Measurements from ENCODE around the gene ACTR10. TPM values are rescaled to one million over a fixed set of nuclear protein-coding genes. Genes with fewer than 3 reads are reported as not detected.

ACTR10 gene
- total and polyA plus RNA-seq, 9 of the 15 experiments (the other 6 are each of a cell fraction or from before 2014, with no cell fraction given): 22.0 to 66.1 (median 34.1) TPM

DNA sequence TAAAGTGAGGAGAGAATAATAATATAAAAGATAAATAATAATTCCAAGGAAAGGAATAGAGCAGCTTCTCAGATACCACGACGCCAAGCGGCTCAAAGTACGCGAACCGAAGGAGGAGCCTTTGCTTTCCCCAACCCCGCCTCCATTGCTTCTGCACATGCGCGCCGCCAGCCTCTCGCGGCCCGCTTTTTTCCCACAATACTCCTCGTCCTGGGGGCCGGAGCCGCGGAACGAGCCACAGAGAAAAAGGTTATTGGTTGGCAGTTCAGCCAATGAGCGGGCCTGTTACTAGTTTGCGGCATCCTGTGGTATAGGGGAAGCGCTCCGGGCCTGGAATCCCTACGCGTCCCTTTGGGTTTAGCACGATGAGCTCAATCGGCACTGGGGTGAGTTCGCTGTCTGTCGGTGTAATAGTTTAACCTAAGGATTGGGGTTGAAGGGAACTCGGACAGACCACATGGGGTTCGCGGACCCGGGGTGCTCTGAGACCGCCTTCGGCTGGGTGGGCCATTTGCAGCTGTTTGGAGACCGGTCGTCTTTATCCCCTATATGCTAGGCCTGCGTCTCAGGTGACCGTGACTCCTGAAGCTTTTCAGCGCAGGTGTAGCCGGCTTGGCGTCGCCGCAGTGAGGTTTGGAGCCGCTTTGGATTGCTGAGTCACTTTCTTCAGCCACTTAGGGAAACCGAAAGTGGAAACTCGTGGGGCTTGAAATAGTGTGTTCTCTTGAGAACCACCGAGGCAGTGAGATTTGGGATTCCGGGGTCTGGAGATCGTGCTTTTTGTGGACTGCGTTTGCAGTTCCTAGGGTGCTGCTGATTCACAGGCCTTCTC is 44.8 kb downstream of the ACTR10 start, which contains the start of gene PSMA3 (continued):
- TF ChIP-seq, protein P1, sequence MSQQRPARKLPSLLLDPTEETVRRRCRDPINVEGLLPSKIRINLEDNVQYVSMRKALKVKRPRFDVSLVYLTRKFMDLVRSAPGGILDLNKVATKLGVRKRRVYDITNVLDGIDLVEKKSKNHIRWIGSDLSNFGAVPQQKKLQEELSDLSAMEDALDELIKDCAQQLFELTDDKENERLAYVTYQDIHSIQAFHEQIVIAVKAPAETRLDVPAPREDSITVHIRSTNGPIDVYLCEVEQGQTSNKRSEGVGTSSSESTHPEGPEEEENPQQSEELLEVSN (IDR thresholded peaks at IDR 0.05; ENCODE audit: borderline replicate concordance in 1 of 2, extremely low read depth in 1 of 2, insufficient read depth in 1 of 2, insufficient read length in 1 of 2, low read depth in 1 of 2, low read length in 1 of 2, poor library complexity in 1 of 2, severe bottlenecking in 1 of 2): peak; percentile 19 to 43
- TF ChIP-seq ZNF668 (CRISPR knock-in tag; IDR thresholded peaks at IDR 0.05): no peak
- TF ChIP-seq POLR3G (IDR thresholded peaks at IDR 0.05; ENCODE audit: extremely low read depth, insufficient read length, insufficient replicate concordance): no peak
- TF ChIP-seq POU5F1 (IDR thresholded peaks at IDR 0.05; ENCODE audit: borderline replicate concordance, low read depth, low read length, partially characterized antibody): no peak
- no peak for TF ChIP-seq ILF3 (IDR thresholded peaks at IDR 0.05; ENCODE audit: borderline replicate concordance)
- no peak for TF ChIP-seq HMG20B (CRISPR knock-in tag; IDR thresholded peaks at IDR 0.05)

DNA sequence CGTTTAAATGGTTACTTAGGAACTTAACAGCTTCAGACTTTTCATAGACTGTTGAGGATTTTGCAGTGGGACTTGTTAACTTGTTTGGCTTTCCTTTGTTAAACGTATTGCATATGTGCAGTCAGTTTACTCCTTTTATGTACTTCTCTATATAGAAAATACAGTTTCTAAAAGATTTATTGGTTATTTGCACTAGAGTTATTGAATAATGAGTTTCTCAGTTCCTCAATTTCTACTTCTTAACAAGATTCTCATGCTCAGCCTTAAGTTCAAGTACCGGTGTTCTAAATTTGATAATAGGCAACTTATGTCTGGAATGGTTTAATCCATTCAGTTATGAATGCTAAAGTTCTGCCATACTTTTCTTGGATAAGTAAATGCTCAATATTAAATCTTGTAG is 45.6 kb downstream of the ACTR10 start:
- DNase-seq (ENCODE audit: extremely low read depth in 1 of 4, low spot score in 3 of 4): no peak
- ChIA-PET CTCF (ENCODE audit: low intra/inter-chr PET ratio) (no interaction called here), POLR2A (interaction anchor here (0.6 to 2.4 kb wide), 3 partner anchors 13 to 83 kb away, joined by 3 to 11 read pairs (median 4); partner anchors contain the start of gene ACTR10)
- H3K9ac ChIP-seq (ENCODE audit: insufficient read depth in 1 of 2, low read depth in 2 of 2, low read length in 2 of 2): peak overlapping the region; percentile 90 to 93; a peak in 3 of 4 replicates
- intact Hi-C loops (cut with micrococcal nuclease) (loop anchor here (2.0 kb wide), 2 partner anchors 45 to 181 kb away; partner anchors contain the start of genes ACTR10, KIAA0586 and TIMM9), in situ Hi-C loops (cut with MboI) (no loop called here)
- no peaks in the 10 kb centered on the region for H3K9me3 ChIP-seq (replicated peaks; ENCODE audit: control insufficient read depth, insufficient read depth, low read depth, low read length)
- peak overlapping the region; percentile 66 for H3K4me3 ChIP-seq
- H3K27ac ChIP-seq (ENCODE audit: extremely low read depth, low read depth, low read length): peak overlapping the region; percentile 93
- no peak for ATAC-seq
- no peak for FAIRE-seq
- peaks cover 33% of the 10 kb centered on the region for H3K36me3 ChIP-seq (ENCODE audit: control insufficient read depth, insufficient read depth, low read length)
- H3K9me1 ChIP-seq (ENCODE audit: control insufficient read depth, insufficient read depth, low read length): no peaks in the 10 kb centered on the region
- H3K4me2 ChIP-seq (ENCODE audit: insufficient read depth, low read length): peak overlapping the region; percentile 81
- peaks cover 0 to 11% of the 10 kb centered on the region in 2 experiments; a peak in 2 of 5 replicates for H3K4me1 ChIP-seq (replicated peaks in 1 of 2; ENCODE audit: control insufficient read depth in 2 of 2, insufficient read depth in 2 of 2, low read length in 2 of 2)
- H4K20me1 ChIP-seq (replicated peaks; ENCODE audit: control insufficient read depth, insufficient read depth, low read length): peaks cover 10% of the 10 kb centered on the region
- no peaks in the 10 kb centered on the region for H3K27me3 ChIP-seq (ENCODE audit: control insufficient read depth in 2 of 2, insufficient read depth in 2 of 2, low read length in 2 of 2)
- H2AFZ ChIP-seq (ENCODE audit: low read depth, low read length): no peak overlapping the region
- 11% methylated on average over 3 of the region's 3 CpGs for WGBS (ENCODE audit: insufficient coverage, low coverage, missing lambda C conversion rate)
- BruUV-seq (replicated peaks): no TSS peak
- TF ChIP-seq, protein P2, sequence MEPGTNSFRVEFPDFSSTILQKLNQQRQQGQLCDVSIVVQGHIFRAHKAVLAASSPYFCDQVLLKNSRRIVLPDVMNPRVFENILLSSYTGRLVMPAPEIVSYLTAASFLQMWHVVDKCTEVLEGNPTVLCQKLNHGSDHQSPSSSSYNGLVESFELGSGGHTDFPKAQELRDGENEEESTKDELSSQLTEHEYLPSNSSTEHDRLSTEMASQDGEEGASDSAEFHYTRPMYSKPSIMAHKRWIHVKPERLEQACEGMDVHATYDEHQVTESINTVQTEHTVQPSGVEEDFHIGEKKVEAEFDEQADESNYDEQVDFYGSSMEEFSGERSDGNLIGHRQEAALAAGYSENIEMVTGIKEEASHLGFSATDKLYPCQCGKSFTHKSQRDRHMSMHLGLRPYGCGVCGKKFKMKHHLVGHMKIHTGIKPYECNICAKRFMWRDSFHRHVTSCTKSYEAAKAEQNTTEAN (CRISPR knock-in tag; IDR thresholded peaks at IDR 0.05): no peak
- TF ChIP-seq CEBPB (tag; IDR thresholded peaks at IDR 0.05) (no peak), HSF4 (CRISPR knock-in tag; IDR thresholded peaks at IDR 0.05; ENCODE audit: borderline replicate concordance) (no peak), TGIF2 (CRISPR knock-in tag; IDR thresholded peaks at IDR 0.05) (no peak), ZNF174 (CRISPR knock-in tag; IDR thresholded peaks at IDR 0.05) (no peak), TCF3 (CRISPR knock-in tag; IDR thresholded peaks at IDR 0.05) (no peak), MEIS2 (IDR thresholded peaks at IDR 0.05; ENCODE audit: partially characterized antibody) (no peak), EWSR1 (IDR thresholded peaks at IDR 0.05; ENCODE audit: borderline replicate concordance, low read depth, partially characterized antibody) (no peak), ZNF445 (CRISPR knock-in tag; IDR thresholded peaks at IDR 0.05; ENCODE audit: low read depth) (no peak)
- TF ChIP-seq, protein P3, sequence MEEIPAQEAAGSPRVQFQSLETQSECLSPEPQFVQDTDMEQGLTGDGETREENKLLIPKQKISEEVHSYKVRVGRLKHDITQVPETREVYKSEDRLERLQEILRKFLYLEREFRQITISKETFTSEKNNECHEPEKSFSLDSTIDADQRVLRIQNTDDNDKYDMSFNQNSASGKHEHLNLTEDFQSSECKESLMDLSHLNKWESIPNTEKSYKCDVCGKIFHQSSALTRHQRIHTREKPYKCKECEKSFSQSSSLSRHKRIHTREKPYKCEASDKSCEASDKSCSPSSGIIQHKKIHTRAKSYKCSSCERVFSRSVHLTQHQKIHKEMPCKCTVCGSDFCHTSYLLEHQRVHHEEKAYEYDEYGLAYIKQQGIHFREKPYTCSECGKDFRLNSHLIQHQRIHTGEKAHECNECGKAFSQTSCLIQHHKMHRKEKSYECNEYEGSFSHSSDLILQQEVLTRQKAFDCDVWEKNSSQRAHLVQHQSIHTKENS (CRISPR knock-in tag; IDR thresholded peaks at IDR 0.05): no peak
- peaks cover 66% of the 10 kb centered on the region for H3K79me2 ChIP-seq (ENCODE audit: control insufficient read depth, insufficient read depth, low read length)
